SK-N-SH (cell line): ENCODE measurements around the gene LYZL2. TPM values are rescaled to one million over a fixed set of nuclear protein-coding genes. Genes with fewer than 3 reads are reported as not detected.

Source experiments
- CTCF ChIA-PET: fragments of 300-600, 350-600 bp; formaldehyde crosslinking; extraction: SDS; loops from one replicate; lab custom pipeline; 2021; lab: Yijun Ruan, JAX
- POLR2A ChIA-PET: fragments of 350-600 bp; sonication (Branson Sonifier 250); formaldehyde crosslinking; extraction: SDS; loops from one replicate; lab custom pipeline; 2020; ENCODE audit warnings: antibody characterized with exemption, inconsistent platforms; lab: Yijun Ruan, JAX
- DNase-seq: peaks from one replicate; pipeline ENCODE4 v3.0.0; 2012
- H2AFZ ChIP-seq: fragments of 200-600 bp; sonication (generic); 2 replicates; pipeline ENCODE4 v1.8.1; 2016; ENCODE audit warnings: antibody characterized with exemption, mild to moderate bottlenecking, low read depth
- H3F3A ChIP-seq: fragments of 200-600 bp; sonication (generic); replicated peaks from 2 replicates; pipeline ENCODE3; 2016; ENCODE audit warnings: antibody characterized with exemption, mild to moderate bottlenecking; ENCODE audit not compliant: insufficient read depth
- H3K27ac ChIP-seq, 2 experiments: fragments of 200-500 bp in 1 of 2; fragments of 200-600 bp in 1 of 2; sonication (Bioruptor generic) in 1 of 2; sonication (generic), shearing (Covaris generic) in 1 of 2; 2 replicates each; pipeline versions ENCODE4 v1.5.1 to v1.6.1; 2014 to 2016; ENCODE audit warnings: low read depth in 2 of 2, inconsistent platforms in 1 of 2, low read length in 1 of 2, mild to moderate bottlenecking in 1 of 2, mixed read lengths in 1 of 2
- H3K27me3 ChIP-seq: fragments of 200-600 bp; sonication (generic), shearing (Covaris generic); 2 replicates; pipeline ENCODE4 v1.6.1; 2016; ENCODE audit warnings: mixed run types; ENCODE audit not compliant: insufficient read depth
- H3K36me3 ChIP-seq, 2 experiments: fragments of 200-500 bp in 1 of 2; fragments of 200-600 bp in 1 of 2; sonication (Bioruptor generic) in 1 of 2; sonication (generic) in 1 of 2; replicated peaks in 1 of 2; 2 replicates each; pipeline versions ENCODE3 to v1.5.1; 2014 to 2016; ENCODE audit warnings: low read length in 1 of 2, mild to moderate bottlenecking in 1 of 2; ENCODE audit not compliant: insufficient read depth in 2 of 2, control insufficient read depth in 1 of 2
- H3K4me1 ChIP-seq, 2 experiments: fragments of 200-500 bp in 1 of 2; fragments of 200-600 bp in 1 of 2; sonication (Bioruptor generic) in 1 of 2; sonication (generic), shearing (Covaris generic) in 1 of 2; 2 replicates each; pipeline versions ENCODE4 v1.5.1 to v1.6.1; 2014 to 2016; ENCODE audit warnings: low read depth in 1 of 2, low read length in 1 of 2, mixed run types in 1 of 2; ENCODE audit not compliant: insufficient read depth in 2 of 2, control insufficient read depth in 1 of 2
- H3K4me2 ChIP-seq: fragments of 200-600 bp; sonication (generic), shearing (Covaris generic); 2 replicates; pipeline ENCODE4 v1.6.1; 2017; ENCODE audit warnings: mixed run types
- H3K4me3 ChIP-seq, 2 experiments: fragments of 200-500 bp in 1 of 2; fragments of 200-600 bp in 1 of 2; sonication (Bioruptor generic) in 1 of 2; sonication (generic), shearing (Covaris generic) in 1 of 2; 2 replicates each; pipeline versions ENCODE4 v1.5.1 to v1.8.1; 2014 to 2016; ENCODE audit warnings: low read depth in 2 of 2, inconsistent platforms in 1 of 2, low read length in 1 of 2, mild to moderate bottlenecking in 1 of 2, mixed read lengths in 1 of 2, moderate library complexity in 1 of 2
- H3K79me2 ChIP-seq: fragments of 200-600 bp; sonication (generic); 2 replicates; pipeline ENCODE4 v1.8.1; 2017; ENCODE audit warnings: mild to moderate bottlenecking; ENCODE audit not compliant: insufficient read depth
- H3K9ac ChIP-seq: fragments of 200-600 bp; sonication (generic); 2 replicates; pipeline ENCODE4 v1.6.1; 2017; ENCODE audit warnings: mixed run types
- H3K9me2 ChIP-seq: fragments of 200-600 bp; sonication (generic); 2 replicates; pipeline ENCODE4 v1.6.1; 2017; ENCODE audit warnings: mixed run types
- H3K9me3 ChIP-seq: fragments of 200-600 bp; sonication (generic); 2 replicates; pipeline ENCODE4 v1.6.1; 2017; ENCODE audit warnings: mixed run types, mild to moderate bottlenecking, moderate library complexity
- H4K20me1 ChIP-seq: fragments of 200-600 bp; sonication (generic); 2 replicates; pipeline ENCODE4 v1.6.1; 2017; ENCODE audit warnings: mild to moderate bottlenecking, mixed run types; ENCODE audit not compliant: insufficient read depth
- ELF1 ChIP-seq: IDR thresholded peaks from 2 replicates; pipeline ENCODE4 v1.4.0; 2012
- EP300 ChIP-seq, 2 experiments: IDR thresholded peaks; 2 replicates each; pipeline versions ENCODE4 v1.4.0 to v1.6.1; 2012; ENCODE audit warnings: borderline replicate concordance in 1 of 2, low read depth in 1 of 2, low read length in 1 of 2
- EZH2phosphoT487 ChIP-seq: fragments of 200-600 bp; sonication (generic); IDR thresholded peaks from 2 replicates; pipeline ENCODE4 v1.6.1; 2017; ENCODE audit warnings: low read depth, mixed run types, mild to moderate bottlenecking, antibody characterized with exemption, moderate library complexity, borderline replicate concordance
- FOXM1 ChIP-seq: IDR thresholded peaks from 2 replicates; pipeline ENCODE4 v1.4.0; 2012; ENCODE audit warnings: low read depth, mild to moderate bottlenecking
- GABPA ChIP-seq: IDR thresholded peaks from 2 replicates; pipeline ENCODE4 v1.4.0; 2012; ENCODE audit warnings: low read depth, mild to moderate bottlenecking
- GATA2 ChIP-seq: sonication (generic); formaldehyde crosslinking; IDR thresholded peaks from 2 replicates; pipeline ENCODE4 v1.5.0; 2020; ENCODE audit warnings: mild to moderate bottlenecking, missing genetic modification reagents
- MEF2A ChIP-seq: IDR thresholded peaks from 2 replicates; pipeline ENCODE4 v1.4.0; 2012; ENCODE audit warnings: low read depth, borderline replicate concordance
- MXI1 ChIP-seq: IDR thresholded peaks from 2 replicates; pipeline ENCODE4 v1.6.1; 2012; ENCODE audit warnings: mild to moderate bottlenecking, low read depth, low read length, improper control_type of control experiment
- PBX3 ChIP-seq: IDR thresholded peaks from 2 replicates; pipeline ENCODE4; 2012
- POLR2AphosphoS5 ChIP-seq: IDR thresholded peaks from 2 replicates; pipeline ENCODE4 v1.6.1; 2012; ENCODE audit warnings: low read depth, low read length
- RCOR1 ChIP-seq: fragments of 150-350 bp; IDR thresholded peaks from 2 replicates; pipeline ENCODE4 v1.6.1; 2017; ENCODE audit warnings: antibody characterized with exemption, low read length
- RFX5 ChIP-seq: IDR thresholded peaks from 2 replicates; pipeline ENCODE4 v1.6.1; 2012; ENCODE audit warnings: mild to moderate bottlenecking, improper control_type of control experiment, low read length
- SMC3 ChIP-seq: IDR thresholded peaks from 2 replicates; pipeline ENCODE4 v1.6.1; 2012; ENCODE audit warnings: low read depth, low read length, improper control_type of control experiment
- TAF1 ChIP-seq: IDR thresholded peaks from 2 replicates; pipeline ENCODE4 v1.6.1; 2012; ENCODE audit warnings: low read depth, mild to moderate bottlenecking, low read length, moderate library complexity, borderline replicate concordance
- USF1 ChIP-seq: IDR thresholded peaks from 2 replicates; pipeline ENCODE4 v1.4.0; 2012; ENCODE audit warnings: low read depth, borderline replicate concordance
- USF2 ChIP-seq: fragments of 150-350 bp; IDR thresholded peaks from 2 replicates; pipeline ENCODE4 v1.6.1; 2017; ENCODE audit warnings: antibody characterized with exemption, low read length, low read depth, borderline replicate concordance
- YY1 ChIP-seq: IDR thresholded peaks from 2 replicates; pipeline ENCODE4 v1.4.0; 2012; ENCODE audit warnings: low read depth, mild to moderate bottlenecking
- ZBTB33 ChIP-seq: IDR thresholded peaks from 2 replicates; pipeline ENCODE4 v1.4.0; 2012; ENCODE audit warnings: low read depth, borderline replicate concordance
- WGBS: methylation state at CpG from one replicate; pipeline ENCODE4 v1.1.6; 2017; ENCODE audit warnings: low lambda C conversion rate; 5-methylcytosine and 5-hydroxymethylcytosine counted together
- polyA plus RNA-seq, 3 experiments: library from polyadenylated mRNA; depleted of rRNA; stranded (reverse); fragments of >200 nt; gene quantifications; 2 replicates each; pipeline ENCODE4 v1.2.3, GENCODE V29; 2012

Gene LYZL2
- polyA plus RNA-seq, 1 of the 3 experiments (the other 2 are of a cell fraction), result not detected

- H3K27me3 ChIP-seq, result no peaks in the 10 kb centered on the region
- CTCF ChIA-PET, result interaction anchor here (1.6 kb wide), 1 partner anchor 14 kb away, joined by 9 read pairs; no protein-coding TSS in a partner anchor
- no peaks in the 10 kb centered on the region for H3K79me2 ChIP-seq
- H3K4me3 ChIP-seq, result no peak overlapping the region
- H3K27ac ChIP-seq, result no peak overlapping the region
- H3K9ac ChIP-seq, result no peak overlapping the region
- no peaks in the 10 kb centered on the region for H4K20me1 ChIP-seq
- peaks cover 0 to 4% of the 10 kb centered on the region in 2 experiments; a peak in 1 of 4 replicates for H3K4me1 ChIP-seq
- no peaks in the 10 kb centered on the region for H3K9me2 ChIP-seq
- H3K4me2 ChIP-seq, result no peak overlapping the region
- H2AFZ ChIP-seq, result no peak overlapping the region
- H3K36me3 ChIP-seq, result no peaks in the 10 kb centered on the region
- H3F3A ChIP-seq, result no peaks in the 10 kb centered on the region
- no peaks in the 10 kb centered on the region for H3K9me3 ChIP-seq
- TF ChIP-seq USF1, result no peak
- TF ChIP-seq ELF1, result no peak
- no peak for TF ChIP-seq YY1
- no peak for TF ChIP-seq GABPA
- no peak for TF ChIP-seq RFX5
- TF ChIP-seq RCOR1, result no peak
- no peak for TF ChIP-seq MXI1
- TF ChIP-seq FOXM1, result no peak
- no peak for TF ChIP-seq GATA2
- TF ChIP-seq POLR2AphosphoS5, result no peak
- TF ChIP-seq TAF1, result no peak
- no peak for TF ChIP-seq ZBTB33
- no peak for TF ChIP-seq EZH2phosphoT487
- TF ChIP-seq SMC3, result no peak
- TF ChIP-seq, all 33 proteins: peak for 0
- POLR2A ChIA-PET, result no interaction called here
- no peak for DNase-seq
Observed at GRCh38 chr10:30577048-30577447, 52.5 kb downstream of the LYZL2 start.

GRCh38 chr10:30576641-30577040 lies 52.9 kb downstream of the LYZL2 start:
- no peak overlapping the region for H3K4me2 ChIP-seq
- DNase-seq, result no peak
- H3F3A ChIP-seq, result no peaks in the 10 kb centered on the region
- no peaks in the 10 kb centered on the region for H3K79me2 ChIP-seq
- ChIA-PET CTCF (no interaction called here), POLR2A (no interaction called here)
- 50% methylated on average over 6 of the region's 6 CpGs for WGBS
- peaks cover 0 to 4% of the 10 kb centered on the region in 2 experiments; a peak in 1 of 4 replicates for H3K4me1 ChIP-seq
- no peak overlapping the region for H3K9ac ChIP-seq
- H3K9me2 ChIP-seq, result no peaks in the 10 kb centered on the region
- H4K20me1 ChIP-seq, result no peaks in the 10 kb centered on the region
- no peak overlapping the region for H2AFZ ChIP-seq
- TF ChIP-seq PBX3, result no peak
- no peak for TF ChIP-seq MXI1
- TF ChIP-seq SMC3, result no peak
- no peak for TF ChIP-seq ELF1
- no peak for TF ChIP-seq USF2
- no peak for TF ChIP-seq MEF2A
- no peak for TF ChIP-seq EP300 (IDR thresholded peaks at IDR 0.05; ENCODE audit: borderline replicate concordance in 1 of 2, low read depth in 1 of 2, low read length in 1 of 2)
- TF ChIP-seq RCOR1, result no peak
- H3K36me3 ChIP-seq, result no peaks in the 10 kb centered on the region
- H3K27ac ChIP-seq, result no peak overlapping the region
- no peaks in the 10 kb centered on the region for H3K9me3 ChIP-seq
- H3K4me3 ChIP-seq, result no peak overlapping the region
- no peaks in the 10 kb centered on the region for H3K27me3 ChIP-seq
